DOHH2 (cell line): ENCODE measurements around the gene DHX29.

Experiments used
- CTCF ChIP-seq: fragments of 200-600 bp; sonication (generic); IDR thresholded peaks from one replicate; pipeline ENCODE4 v1.5.1; 2014; ENCODE audit warnings: antibody characterized with exemption, mild to moderate bottlenecking, low read depth, low read length; ENCODE audit not compliant: poor library complexity, severe bottlenecking
- EZH2phosphoT487 ChIP-seq: fragments of 200-600 bp; sonication (generic); IDR thresholded peaks from 2 replicates; pipeline ENCODE4 v1.6.1; 2017; ENCODE audit warnings: borderline replicate concordance, mild to moderate bottlenecking, antibody characterized with exemption, low read length, moderate library complexity, mixed read lengths

GRCh38 chr5:55232271-55232984 is 75.1 kb downstream of the DHX29 start:
- TF ChIP-seq CTCF (no peak), EZH2phosphoT487 (no peak; the same call in 1 of the 2 replicates)
